ENCODE data around the gene COL3A1.

COL3A1 gene

DNA sequence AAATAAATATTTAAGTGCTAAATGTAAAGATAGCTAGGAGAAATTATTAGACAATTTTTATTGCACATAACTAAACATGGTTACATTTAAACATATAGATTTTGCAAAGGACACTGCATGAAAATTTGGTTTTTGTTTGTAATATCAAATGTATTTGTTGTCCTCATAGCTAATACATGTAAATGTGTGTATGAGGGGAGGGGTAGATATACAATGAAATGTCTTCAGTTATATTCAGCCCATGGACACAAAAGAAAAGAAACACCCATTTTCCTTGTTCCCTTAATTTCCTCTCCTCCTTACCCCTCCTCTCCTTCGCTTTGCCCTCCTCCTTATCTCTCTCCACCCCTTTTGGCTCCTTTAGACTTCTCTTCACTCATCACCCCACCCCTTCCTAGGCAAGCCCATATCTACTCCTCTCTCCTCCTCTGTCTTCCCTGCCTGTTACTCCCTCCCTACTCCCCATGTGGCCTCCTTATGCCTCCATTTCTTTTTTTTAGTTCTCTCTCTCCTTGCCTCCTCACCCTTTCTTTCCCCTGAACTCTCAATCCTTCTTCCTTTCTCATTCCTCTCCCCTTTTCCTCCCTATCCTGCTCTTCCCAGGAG, 1.4 kb downstream of the COL3A1 start:
- H3K9me3 ChIP-seq (ENCODE audit: control insufficient read depth, insufficient read depth, low read length) = no peaks in the 10 kb centered on the region
- no peak overlapping the region for H3K27ac ChIP-seq (ENCODE audit: low read depth, low read length)
- H3K4me1 ChIP-seq (ENCODE audit: control insufficient read depth, insufficient read depth, low read length) = peaks cover 2% of the 10 kb centered on the region; the same call in 1 of the 2 replicates
- no peak overlapping the region for H3K9ac ChIP-seq (ENCODE audit: low read depth, low read length)
- no peaks in the 10 kb centered on the region for H3K27me3 ChIP-seq (ENCODE audit: control insufficient read depth, insufficient read depth, low read length)
- no peak overlapping the region for H3K4me3 ChIP-seq (ENCODE audit: low read depth, low read length)
- H3K36me3 ChIP-seq (ENCODE audit: control insufficient read depth, insufficient read depth, low read length) = no peaks in the 10 kb centered on the region

DNA sequence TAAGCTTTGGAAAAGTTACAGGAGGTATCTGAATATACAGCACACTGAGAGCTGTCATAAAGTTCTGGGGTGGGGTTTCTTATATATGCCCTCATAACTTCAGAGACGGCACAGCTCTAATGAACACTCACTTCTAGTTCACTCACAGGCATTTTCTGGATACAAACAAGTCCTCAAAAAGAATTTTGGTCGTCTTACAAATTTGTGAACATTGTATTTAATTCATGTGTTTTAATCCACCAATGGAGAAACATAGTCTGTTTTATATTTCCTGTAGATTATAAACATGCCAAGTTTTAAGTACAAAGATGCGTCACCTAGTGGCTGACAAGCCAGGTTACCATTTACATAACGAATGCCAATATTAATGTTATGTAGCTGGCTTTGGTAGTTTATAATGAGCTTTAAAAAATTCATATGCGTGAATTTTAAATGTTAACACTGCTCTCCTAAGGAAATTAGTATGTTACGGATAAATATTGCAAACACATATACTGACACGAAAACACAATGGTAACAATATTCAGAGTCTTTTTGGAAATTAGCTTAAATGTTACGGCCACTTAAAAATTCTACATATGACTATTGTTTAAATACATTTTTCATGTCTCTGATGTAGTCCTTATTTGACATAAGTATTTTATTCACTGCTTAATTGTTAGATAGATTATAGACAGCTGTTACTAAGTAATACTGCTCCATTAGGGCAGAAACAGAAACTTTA, 2.5 kb downstream of the COL3A1 start:
- peaks cover 2% of the 10 kb centered on the region; the same call in 1 of the 2 replicates for H3K4me1 ChIP-seq (ENCODE audit: control insufficient read depth, insufficient read depth, low read length)
- H3K36me3 ChIP-seq (ENCODE audit: control insufficient read depth, insufficient read depth, low read length) = no peaks in the 10 kb centered on the region
- no peak overlapping the region for H3K9ac ChIP-seq (ENCODE audit: low read depth, low read length)
- no peak overlapping the region for H3K27ac ChIP-seq (ENCODE audit: low read depth, low read length)
- H3K4me3 ChIP-seq (ENCODE audit: low read depth, low read length) = no peak overlapping the region
- no peaks in the 10 kb centered on the region for H3K27me3 ChIP-seq (ENCODE audit: control insufficient read depth, insufficient read depth, low read length)
- no peaks in the 10 kb centered on the region for H3K9me3 ChIP-seq (ENCODE audit: control insufficient read depth, insufficient read depth, low read length)

DNA sequence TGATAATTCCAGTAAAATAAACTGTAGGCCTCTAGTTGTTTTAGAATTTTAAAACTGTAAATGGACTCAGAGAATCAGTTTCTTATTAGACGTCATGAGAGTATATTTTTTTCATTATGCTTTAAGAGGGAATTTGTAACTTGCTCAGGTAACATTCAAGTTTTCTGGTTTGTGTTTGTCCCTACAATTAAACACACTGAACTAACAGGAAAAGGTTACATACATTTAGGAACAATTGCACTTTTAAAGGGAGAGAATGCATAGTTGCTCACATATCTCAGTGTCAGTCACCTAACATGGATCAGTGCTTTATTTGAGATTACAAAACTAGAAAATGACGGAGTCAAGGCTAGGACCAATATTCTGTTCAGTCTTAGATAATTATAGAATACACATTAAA, 3.1 kb downstream of the COL3A1 start:
- Histone ChIP-seq H3K27me3 (ENCODE audit: control insufficient read depth, insufficient read depth, low read length) (no peaks in the 10 kb centered on the region), H3K9ac (ENCODE audit: low read depth, low read length) (no peak overlapping the region), H3K4me3 (ENCODE audit: low read depth, low read length) (no peak overlapping the region), H3K4me1 (ENCODE audit: control insufficient read depth, insufficient read depth, low read length) (peaks cover 2% of the 10 kb centered on the region; the same call in 1 of the 2 replicates), H3K9me3 (ENCODE audit: control insufficient read depth, insufficient read depth, low read length) (no peaks in the 10 kb centered on the region), H3K27ac (ENCODE audit: low read depth, low read length) (no peak overlapping the region), H3K36me3 (ENCODE audit: control insufficient read depth, insufficient read depth, low read length) (no peaks in the 10 kb centered on the region)

DNA sequence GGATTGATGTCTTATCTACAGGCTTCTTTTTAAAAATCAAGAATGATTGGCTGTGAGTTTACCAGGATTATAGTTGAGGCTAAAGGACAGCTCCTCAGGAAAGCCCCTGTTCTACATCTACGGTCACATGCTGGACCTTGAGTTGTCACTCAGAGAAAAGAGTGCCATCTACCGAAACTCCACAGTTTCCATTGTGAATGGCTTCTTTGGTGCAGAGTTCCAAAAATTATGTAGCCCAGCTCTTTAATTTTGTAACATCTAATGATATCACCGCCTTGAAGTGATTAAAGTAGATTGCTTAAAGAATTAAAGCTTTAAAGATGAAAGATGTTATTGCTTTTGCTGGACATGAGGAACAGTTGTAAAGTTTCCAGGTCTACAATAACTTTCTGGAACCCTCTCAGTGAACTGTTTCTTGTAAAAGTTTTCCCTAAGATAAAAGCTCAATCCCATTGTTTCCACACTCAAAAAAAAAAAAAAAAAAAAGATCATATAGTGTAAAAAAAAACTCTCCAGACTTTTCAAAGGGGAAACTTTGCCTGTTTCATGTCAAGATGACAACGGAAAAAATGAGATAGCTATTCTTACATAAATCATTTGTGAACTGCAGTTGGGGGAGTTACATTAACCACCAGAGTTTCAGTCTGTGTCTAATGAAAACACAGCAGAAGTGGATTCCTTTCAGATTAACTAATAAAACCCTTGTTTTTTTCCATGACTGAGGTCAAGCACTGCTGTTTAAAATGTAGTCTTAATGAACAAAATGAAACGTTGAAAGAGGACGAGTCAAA, 4.3 kb downstream of the COL3A1 start:
- Histone ChIP-seq H3K4me1 (ENCODE audit: control insufficient read depth, insufficient read depth, low read length) (peaks cover 2% of the 10 kb centered on the region; the same call in 1 of the 2 replicates), H3K27me3 (ENCODE audit: control insufficient read depth, insufficient read depth, low read length) (no peaks in the 10 kb centered on the region), H3K4me3 (ENCODE audit: low read depth, low read length) (no peak overlapping the region), H3K36me3 (ENCODE audit: control insufficient read depth, insufficient read depth, low read length) (no peaks in the 10 kb centered on the region), H3K27ac (ENCODE audit: low read depth, low read length) (no peak overlapping the region), H3K9me3 (ENCODE audit: control insufficient read depth, insufficient read depth, low read length) (no peaks in the 10 kb centered on the region), H3K9ac (ENCODE audit: low read depth, low read length) (no peak overlapping the region)

DNA sequence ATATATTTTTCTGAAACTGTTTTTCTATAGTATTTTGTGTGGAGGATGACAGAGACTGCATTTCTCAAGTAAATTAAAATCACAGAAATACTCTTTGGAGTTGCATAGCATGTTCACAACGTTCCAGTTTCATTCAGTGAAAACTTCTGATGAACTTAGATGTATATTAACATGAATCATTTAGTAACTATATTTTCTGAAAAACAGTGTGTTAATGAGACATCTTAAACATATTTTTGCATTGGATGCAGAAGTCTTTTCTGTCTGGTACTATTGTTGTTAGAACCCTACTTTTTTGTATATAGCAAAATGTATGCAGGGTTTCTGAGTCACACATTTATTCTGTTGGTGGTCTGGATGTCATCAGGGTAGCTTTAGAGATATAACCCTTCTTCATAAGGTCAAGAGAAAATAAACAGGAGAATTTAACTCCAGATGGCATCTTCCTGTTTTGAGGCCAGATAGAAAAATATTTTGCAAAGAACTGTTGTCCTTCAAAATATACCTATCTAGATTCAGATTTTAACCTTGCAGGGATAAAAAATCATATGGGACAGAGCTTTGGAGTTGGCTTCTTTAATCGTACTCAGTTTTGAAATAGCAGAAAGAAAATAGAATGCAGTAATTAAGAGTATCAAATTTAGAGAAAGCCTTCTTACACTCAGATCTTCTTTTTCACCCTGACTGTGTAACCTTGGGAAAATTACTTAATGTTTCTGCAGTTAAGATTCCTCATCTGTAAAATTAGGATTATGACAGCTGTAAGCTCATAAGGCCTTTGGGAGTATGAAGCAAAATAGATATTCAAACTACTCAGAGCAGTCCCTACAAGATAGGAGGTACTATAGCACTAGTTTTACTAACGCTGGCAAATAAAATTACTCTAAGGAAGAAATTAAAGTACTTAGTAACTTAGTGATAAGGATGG, 5.3 kb downstream of the COL3A1 start:
- Histone ChIP-seq H3K9ac (ENCODE audit: low read depth, low read length) (no peak overlapping the region), H3K36me3 (ENCODE audit: control insufficient read depth, insufficient read depth, low read length) (no peaks in the 10 kb centered on the region), H3K9me3 (ENCODE audit: control insufficient read depth, insufficient read depth, low read length) (no peaks in the 10 kb centered on the region), H3K4me1 (ENCODE audit: control insufficient read depth, insufficient read depth, low read length) (peaks cover 2% of the 10 kb centered on the region; the same call in 1 of the 2 replicates), H3K4me3 (ENCODE audit: low read depth, low read length) (no peak overlapping the region), H3K27me3 (ENCODE audit: control insufficient read depth, insufficient read depth, low read length) (no peaks in the 10 kb centered on the region), H3K27ac (ENCODE audit: low read depth, low read length) (no peak overlapping the region)

DNA sequence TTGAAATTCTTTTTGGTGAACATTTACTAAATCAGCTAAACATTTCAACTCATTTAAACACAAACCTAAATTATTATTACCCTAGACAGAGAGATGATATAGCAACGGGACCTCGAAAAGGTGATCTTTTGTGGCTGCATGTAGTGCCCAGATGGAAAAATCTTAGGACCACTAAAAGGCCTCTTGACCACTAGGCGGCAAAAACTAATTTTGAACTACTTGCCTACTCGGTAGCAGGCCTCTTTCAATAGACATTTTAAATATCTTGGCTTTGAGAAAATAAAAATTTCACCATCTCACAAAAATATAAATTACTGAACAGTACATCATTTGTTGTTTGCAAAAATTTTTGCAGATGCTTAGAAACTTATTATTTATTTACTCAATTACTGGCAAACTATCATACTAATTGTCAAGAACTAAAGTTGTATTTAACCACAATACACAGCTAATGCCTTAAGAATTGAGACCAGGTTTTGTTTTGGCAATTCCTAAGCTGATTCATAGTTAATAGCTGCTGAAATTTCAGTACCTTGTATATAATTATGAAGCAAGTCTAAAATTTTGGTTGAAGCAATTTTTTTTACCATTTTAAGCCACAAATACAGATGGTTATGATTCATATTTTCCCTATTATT, 9.4 kb downstream of the COL3A1 start:
- H3K27ac ChIP-seq (ENCODE audit: low read depth, low read length) = no peak overlapping the region
- no peak overlapping the region for H3K9ac ChIP-seq (ENCODE audit: low read depth, low read length)

DNA sequence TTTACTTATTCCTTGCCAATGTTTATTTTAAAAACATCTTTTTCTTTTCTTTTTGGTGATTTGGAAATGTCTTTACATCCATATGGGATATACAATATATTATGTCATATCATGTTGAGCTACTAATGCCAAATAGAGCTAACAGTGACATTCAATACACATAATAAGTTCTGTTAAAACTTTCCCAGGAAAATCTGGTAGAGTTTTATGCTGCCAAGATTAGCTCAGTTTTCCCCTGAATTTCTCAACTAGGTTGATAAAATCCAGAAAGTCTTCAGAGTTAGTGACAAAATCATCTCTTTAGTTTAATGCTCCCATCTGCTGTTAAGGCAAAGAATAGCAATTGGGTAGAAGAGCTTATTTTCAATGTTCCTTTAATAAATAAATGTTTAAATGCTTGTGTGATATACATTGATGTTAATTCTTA, 9.9 kb downstream of the COL3A1 start:
- Histone ChIP-seq H3K27ac (ENCODE audit: low read depth, low read length) (no peak overlapping the region), H3K4me1 (ENCODE audit: control insufficient read depth, insufficient read depth, low read length) (no peaks in the 10 kb centered on the region), H3K4me3 (ENCODE audit: low read depth, low read length) (no peak overlapping the region), H3K36me3 (ENCODE audit: control insufficient read depth, insufficient read depth, low read length) (no peaks in the 10 kb centered on the region), H3K27me3 (ENCODE audit: control insufficient read depth, insufficient read depth, low read length) (no peaks in the 10 kb centered on the region), H3K9me3 (ENCODE audit: control insufficient read depth, insufficient read depth, low read length) (no peaks in the 10 kb centered on the region), H3K9ac (ENCODE audit: low read depth, low read length) (no peak overlapping the region)

More for the DNA sequence above, 9.4 kb downstream of the COL3A1 start:
- Histone ChIP-seq H3K9me3 (ENCODE audit: control insufficient read depth, insufficient read depth, low read length) (no peaks in the 10 kb centered on the region), H3K4me3 (ENCODE audit: low read depth, low read length) (no peak overlapping the region), H3K36me3 (ENCODE audit: control insufficient read depth, insufficient read depth, low read length) (no peaks in the 10 kb centered on the region), H3K4me1 (ENCODE audit: control insufficient read depth, insufficient read depth, low read length) (no peaks in the 10 kb centered on the region), H3K27me3 (ENCODE audit: control insufficient read depth, insufficient read depth, low read length) (no peaks in the 10 kb centered on the region)

DNA sequence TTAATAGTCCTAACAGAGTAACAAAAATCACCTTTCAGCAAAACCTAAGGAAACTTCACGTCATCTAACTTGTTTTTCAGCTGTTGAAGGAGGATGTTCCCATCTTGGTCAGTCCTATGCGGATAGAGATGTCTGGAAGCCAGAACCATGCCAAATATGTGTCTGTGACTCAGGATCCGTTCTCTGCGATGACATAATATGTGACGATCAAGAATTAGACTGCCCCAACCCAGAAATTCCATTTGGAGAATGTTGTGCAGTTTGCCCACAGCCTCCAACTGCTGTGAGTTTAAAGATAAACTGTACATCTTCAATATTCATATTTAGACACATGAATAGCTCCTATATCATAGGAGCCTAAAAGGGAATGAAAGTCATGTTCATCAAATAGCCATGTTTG, 10.5 kb downstream of the COL3A1 start:
- Histone ChIP-seq H3K9me3 (ENCODE audit: control insufficient read depth, insufficient read depth, low read length) (no peaks in the 10 kb centered on the region), H3K4me3 (ENCODE audit: low read depth, low read length) (no peak overlapping the region), H3K4me1 (ENCODE audit: control insufficient read depth, insufficient read depth, low read length) (no peaks in the 10 kb centered on the region), H3K27ac (ENCODE audit: low read depth, low read length) (no peak overlapping the region), H3K9ac (ENCODE audit: low read depth, low read length) (no peak overlapping the region), H3K36me3 (ENCODE audit: control insufficient read depth, insufficient read depth, low read length) (no peaks in the 10 kb centered on the region), H3K27me3 (ENCODE audit: control insufficient read depth, insufficient read depth, low read length) (no peaks in the 10 kb centered on the region)

DNA sequence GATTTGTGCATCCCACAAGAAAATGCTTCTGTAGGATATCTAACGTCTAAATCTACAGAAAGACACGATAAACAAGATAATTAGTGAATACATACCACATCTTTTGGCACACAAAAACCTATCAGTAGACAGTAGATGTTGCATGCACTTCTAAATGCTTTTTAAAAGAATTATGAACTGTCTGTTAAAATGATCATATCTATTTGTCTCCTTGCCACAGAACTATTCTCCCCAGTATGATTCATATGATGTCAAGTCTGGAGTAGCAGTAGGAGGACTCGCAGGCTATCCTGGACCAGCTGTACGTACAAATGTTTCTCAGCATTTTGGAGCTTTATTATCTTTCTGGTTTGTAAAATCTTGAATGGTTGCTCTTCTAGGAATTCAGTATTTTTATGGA, 12.7 kb downstream of the COL3A1 start:
- Histone ChIP-seq H3K9me3 (ENCODE audit: control insufficient read depth, insufficient read depth, low read length) (no peaks in the 10 kb centered on the region), H3K9ac (ENCODE audit: low read depth, low read length) (no peak overlapping the region)

DNA sequence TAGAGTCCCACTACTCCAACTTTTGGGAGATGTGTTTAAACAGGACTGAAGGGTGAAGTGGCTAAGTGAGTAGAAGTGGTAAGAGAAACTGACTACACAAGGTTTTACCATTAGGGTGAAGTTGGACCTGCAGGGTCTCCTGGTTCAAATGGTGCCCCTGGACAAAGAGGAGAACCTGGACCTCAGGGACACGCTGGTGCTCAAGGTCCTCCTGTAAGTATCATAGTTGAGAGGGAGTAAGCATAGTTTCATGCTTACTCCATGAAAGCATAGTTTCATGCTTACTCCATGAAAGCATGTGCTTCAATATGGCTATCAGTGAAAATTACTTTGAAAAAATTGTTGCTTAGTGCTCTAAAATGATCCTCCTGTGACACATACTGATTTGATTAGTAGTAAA, 19.1 kb downstream of the COL3A1 start:
- no peak overlapping the region for H3K27ac ChIP-seq (ENCODE audit: low read depth, low read length)
- H3K36me3 ChIP-seq (ENCODE audit: control insufficient read depth, insufficient read depth, low read length) = no peaks in the 10 kb centered on the region

More for the DNA sequence above, 12.7 kb downstream of the COL3A1 start:
- Histone ChIP-seq H3K27me3 (ENCODE audit: control insufficient read depth, insufficient read depth, low read length) (no peaks in the 10 kb centered on the region), H3K4me1 (ENCODE audit: control insufficient read depth, insufficient read depth, low read length) (no peaks in the 10 kb centered on the region), H3K36me3 (ENCODE audit: control insufficient read depth, insufficient read depth, low read length) (no peaks in the 10 kb centered on the region), H3K4me3 (ENCODE audit: low read depth, low read length) (no peak overlapping the region), H3K27ac (ENCODE audit: low read depth, low read length) (no peak overlapping the region)

More for the DNA sequence above, 19.1 kb downstream of the COL3A1 start:
- H3K4me3 ChIP-seq (ENCODE audit: low read depth, low read length) = no peak overlapping the region
- H3K9me3 ChIP-seq (ENCODE audit: control insufficient read depth, insufficient read depth, low read length) = no peaks in the 10 kb centered on the region
- H3K4me1 ChIP-seq (ENCODE audit: control insufficient read depth, insufficient read depth, low read length) = no peaks in the 10 kb centered on the region
- no peak overlapping the region for H3K9ac ChIP-seq (ENCODE audit: low read depth, low read length)
- H3K27me3 ChIP-seq (ENCODE audit: control insufficient read depth, insufficient read depth, low read length) = no peaks in the 10 kb centered on the region
